Measurements from ENCODE around the gene THPO. TPM values are rescaled to one million over a fixed set of nuclear protein-coding genes. Genes with fewer than 3 reads are reported as not detected.

Gene THPO
- total RNA-seq, 1 donor from 2014 or later = 0.24 TPM

DNA sequence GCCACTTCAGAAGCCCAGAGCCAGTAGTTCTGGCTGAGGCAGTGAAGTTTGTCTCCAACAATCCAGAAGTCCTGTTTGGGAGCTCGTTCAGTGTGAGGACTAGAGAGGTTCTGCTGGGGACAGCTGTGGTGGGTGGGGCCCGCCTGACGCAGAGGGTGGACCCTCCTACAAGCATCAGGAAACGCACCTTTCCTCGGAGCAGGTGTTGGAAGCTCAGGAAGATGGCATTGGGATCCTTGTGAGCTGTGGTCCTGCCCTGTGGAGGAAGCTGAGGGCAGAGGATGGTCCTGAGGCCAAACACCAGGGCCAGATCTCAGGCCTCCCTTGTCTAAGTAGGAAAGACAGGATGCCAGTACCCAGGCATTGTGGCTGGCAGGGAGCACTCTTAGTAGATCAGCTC, 5.1 kb downstream of the THPO start:
- TF ChIP-seq, protein P1, sequence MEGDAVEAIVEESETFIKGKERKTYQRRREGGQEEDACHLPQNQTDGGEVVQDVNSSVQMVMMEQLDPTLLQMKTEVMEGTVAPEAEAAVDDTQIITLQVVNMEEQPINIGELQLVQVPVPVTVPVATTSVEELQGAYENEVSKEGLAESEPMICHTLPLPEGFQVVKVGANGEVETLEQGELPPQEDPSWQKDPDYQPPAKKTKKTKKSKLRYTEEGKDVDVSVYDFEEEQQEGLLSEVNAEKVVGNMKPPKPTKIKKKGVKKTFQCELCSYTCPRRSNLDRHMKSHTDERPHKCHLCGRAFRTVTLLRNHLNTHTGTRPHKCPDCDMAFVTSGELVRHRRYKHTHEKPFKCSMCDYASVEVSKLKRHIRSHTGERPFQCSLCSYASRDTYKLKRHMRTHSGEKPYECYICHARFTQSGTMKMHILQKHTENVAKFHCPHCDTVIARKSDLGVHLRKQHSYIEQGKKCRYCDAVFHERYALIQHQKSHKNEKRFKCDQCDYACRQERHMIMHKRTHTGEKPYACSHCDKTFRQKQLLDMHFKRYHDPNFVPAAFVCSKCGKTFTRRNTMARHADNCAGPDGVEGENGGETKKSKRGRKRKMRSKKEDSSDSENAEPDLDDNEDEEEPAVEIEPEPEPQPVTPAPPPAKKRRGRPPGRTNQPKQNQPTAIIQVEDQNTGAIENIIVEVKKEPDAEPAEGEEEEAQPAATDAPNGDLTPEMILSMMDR (IDR thresholded peaks at IDR 0.05) = no peak
- no peak overlapping the region for H3K27ac ChIP-seq
- ATAC-seq = no peak
- peaks cover 28% of the 10 kb centered on the region for H3K36me3 ChIP-seq
- peaks cover under 1% of the 10 kb centered on the region for H3K27me3 ChIP-seq (ENCODE audit: low read depth)
- H3K4me3 ChIP-seq = no peak overlapping the region
- H3K9me3 ChIP-seq = no peaks in the 10 kb centered on the region
- intact Hi-C loops (cut with DNase I) = no loop called here
- DNase-seq = no peak
- peaks cover 15% of the 10 kb centered on the region for H3K4me1 ChIP-seq

DNA sequence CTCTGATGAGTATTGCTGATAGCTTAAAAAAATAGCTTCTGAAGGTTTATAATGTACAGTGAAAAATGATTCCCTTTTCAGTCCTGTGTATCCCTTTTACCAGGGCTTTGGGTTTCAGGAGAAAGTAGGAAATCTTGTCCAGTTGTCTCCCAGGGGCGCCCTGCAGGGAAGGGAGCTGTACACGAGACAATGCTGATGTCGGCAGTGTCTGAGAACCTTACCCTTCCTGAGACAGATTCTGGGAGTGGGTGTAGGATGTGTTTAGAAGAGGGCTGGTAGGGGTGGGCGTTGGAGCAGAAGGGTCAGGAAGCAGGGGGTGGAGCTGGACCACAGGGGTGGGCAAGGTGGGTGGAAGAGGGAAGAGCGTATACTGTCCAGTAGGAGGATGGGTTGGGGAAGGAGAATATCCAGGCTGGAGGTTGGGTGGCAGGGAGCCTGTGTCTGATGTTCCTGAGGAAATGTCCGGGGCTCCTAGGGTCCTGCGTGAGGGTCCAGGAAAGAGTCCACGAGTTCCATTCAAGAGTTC, 5.6 kb downstream of the THPO start:
- Histone ChIP-seq H3K36me3 (peaks cover 32% of the 10 kb centered on the region), H3K9me3 (no peaks in the 10 kb centered on the region), H3K4me1 (peaks cover 12% of the 10 kb centered on the region), H3K27ac (no peak overlapping the region), H3K4me3 (no peak overlapping the region), H3K27me3 (ENCODE audit: low read depth) (no peaks in the 10 kb centered on the region)
- intact Hi-C loops (cut with DNase I) = no loop called here
- ATAC-seq (no peak), DNase-seq (no peak)
- TF ChIP-seq, protein P1 (IDR thresholded peaks at IDR 0.05) = no peak

DNA sequence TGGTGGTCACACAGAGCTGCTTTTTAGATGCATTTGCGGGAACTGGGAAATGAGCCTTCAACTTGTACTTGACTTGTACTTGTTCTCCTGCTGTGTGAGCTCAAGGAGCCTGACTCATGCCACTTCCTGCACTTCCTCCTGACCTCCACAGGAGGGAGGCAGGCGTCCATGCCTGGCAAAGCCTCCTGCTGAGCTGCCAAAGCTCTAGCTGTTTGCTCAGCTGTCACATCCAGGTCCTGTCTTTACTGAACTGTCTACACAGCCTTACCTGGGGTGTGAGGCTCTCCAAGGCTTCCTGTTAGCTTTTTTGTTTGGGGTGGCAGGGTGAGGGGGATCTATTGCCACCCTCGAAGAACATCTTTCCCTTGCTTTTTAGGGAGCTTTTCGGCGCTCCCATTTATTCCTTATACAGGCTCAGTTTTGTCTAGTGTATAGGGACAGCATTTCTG, 6.4 kb downstream of the THPO start:
- Histone ChIP-seq H3K27me3 (ENCODE audit: low read depth) (no peaks in the 10 kb centered on the region), H3K27ac (no peak overlapping the region), H3K4me3 (no peak overlapping the region), H3K9me3 (no peaks in the 10 kb centered on the region), H3K36me3 (peaks cover 39% of the 10 kb centered on the region), H3K4me1 (peaks cover 12% of the 10 kb centered on the region)
- TF ChIP-seq, protein P1 (IDR thresholded peaks at IDR 0.05) = peak; percentile 96
- intact Hi-C loops (cut with DNase I) = no loop called here
- ATAC-seq (peak; percentile 94 to 97), DNase-seq (peak; percentile 83)

DNA sequence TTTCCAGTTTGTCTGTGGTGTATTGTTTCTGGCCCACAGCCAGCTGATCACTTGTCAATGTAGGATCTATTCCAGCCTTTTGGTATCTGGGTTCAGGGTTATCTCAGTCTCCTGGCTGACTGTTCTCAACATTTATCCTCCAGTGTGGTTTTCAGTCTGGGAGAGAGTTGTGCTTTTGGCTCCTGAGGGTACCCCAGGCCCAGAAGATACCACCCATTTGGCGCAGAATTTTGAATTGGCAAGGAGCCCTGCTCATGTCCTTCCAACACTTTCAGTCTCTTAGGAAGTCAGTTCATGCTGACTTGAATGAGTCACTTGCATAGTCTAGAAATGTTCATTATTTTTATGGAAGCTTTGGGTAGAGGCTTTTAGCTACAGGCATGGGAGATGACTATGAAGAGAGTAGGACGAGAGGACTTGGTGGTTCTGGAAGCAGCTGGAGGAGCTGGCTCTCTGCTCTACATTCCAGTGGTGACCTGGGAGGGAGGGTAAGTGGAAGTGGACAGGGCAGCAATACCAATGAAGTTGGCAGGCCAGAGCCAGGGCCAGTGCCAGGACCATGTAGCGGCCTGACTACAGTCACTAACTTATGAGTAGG, 9.3 kb downstream of the THPO start:
- Histone ChIP-seq H3K4me3 (no peak overlapping the region), H3K4me1 (peaks cover 22% of the 10 kb centered on the region), H3K9me3 (no peaks in the 10 kb centered on the region), H3K27me3 (ENCODE audit: low read depth) (no peaks in the 10 kb centered on the region), H3K27ac (no peak overlapping the region), H3K36me3 (peaks cover 57% of the 10 kb centered on the region)
- TF ChIP-seq, protein P1 (IDR thresholded peaks at IDR 0.05) = no peak
- intact Hi-C loops (cut with DNase I) = no loop called here
- ATAC-seq = no peak
- DNase-seq = no peak

DNA sequence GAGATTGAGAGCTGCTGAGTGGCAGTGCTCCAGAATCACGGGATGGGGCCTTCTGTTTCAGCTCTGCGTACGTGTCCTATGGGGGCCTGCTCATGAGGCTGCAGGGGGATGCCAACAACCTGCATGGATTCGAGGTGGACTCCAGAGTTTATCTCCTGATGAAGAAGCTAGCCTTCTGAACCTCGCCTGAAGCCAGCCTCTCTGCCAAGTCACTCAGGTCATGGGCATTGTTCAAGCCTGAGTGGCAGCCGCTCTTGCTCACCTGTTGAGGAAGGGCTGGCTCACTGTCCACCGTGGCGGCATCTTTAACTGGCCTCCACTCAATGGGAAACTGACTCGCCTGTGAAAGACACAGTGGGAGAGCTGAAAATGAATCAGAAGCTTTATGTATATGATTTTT, 9.9 kb downstream of the THPO start:
- H3K27me3 ChIP-seq (ENCODE audit: low read depth) = no peaks in the 10 kb centered on the region
- intact Hi-C loops (cut with DNase I) = no loop called here
- ATAC-seq (no peak), DNase-seq (no peak)
- TF ChIP-seq, protein P1 (IDR thresholded peaks at IDR 0.05) = no peak
- peaks cover 26% of the 10 kb centered on the region for H3K4me1 ChIP-seq
- H3K4me3 ChIP-seq = no peak overlapping the region
- peaks cover 57% of the 10 kb centered on the region for H3K36me3 ChIP-seq
- H3K27ac ChIP-seq = no peak overlapping the region
- no peaks in the 10 kb centered on the region for H3K9me3 ChIP-seq
